ENCODE data around the gene UGT3A2.

Gene UGT3A2

GRCh38 chr5:36045895-36046294 is 20.8 kb downstream of the UGT3A2 start:
- no peak overlapping the region for H3K4me3 ChIP-seq (ENCODE audit: low read length in 2 of 2)
- no peak overlapping the region for H2BK15ac ChIP-seq (ENCODE audit: low read length)
- H2AFZ ChIP-seq (ENCODE audit: low read length): no peak overlapping the region
- no peaks in the 10 kb centered on the region for H3K36me3 ChIP-seq (replicated peaks in 1 of 2; ENCODE audit: control insufficient read depth in 2 of 2, insufficient read depth in 2 of 2, low read length in 2 of 2)
- no peak overlapping the region for H2AK5ac ChIP-seq (ENCODE audit: low read depth, low read length)
- H3K4ac ChIP-seq (ENCODE audit: low read length): no peak overlapping the region
- H3K27me3 ChIP-seq (ENCODE audit: control insufficient read depth in 3 of 3, insufficient read depth in 3 of 3, low read depth in 1 of 3, low read length in 3 of 3): no peaks in the 10 kb centered on the region
- peaks cover 0 to 2% of the 10 kb centered on the region in 2 donors for H3K4me1 ChIP-seq (ENCODE audit: control insufficient read depth in 2 of 2, insufficient read depth in 1 of 2, low read depth in 1 of 2, low read length in 2 of 2)
- no peak for DNase-seq (ENCODE audit: low spot score)
- no peak overlapping the region for H2BK5ac ChIP-seq (ENCODE audit: low read length)
- no peak overlapping the region for H3K27ac ChIP-seq (replicated peaks; ENCODE audit: low read length)
- H3K14ac ChIP-seq (ENCODE audit: low read length): no peak overlapping the region
- no peak overlapping the region for H4K91ac ChIP-seq (ENCODE audit: low read depth, low read length, poor library complexity)
- H2BK12ac ChIP-seq (ENCODE audit: low read length): no peak overlapping the region
- no peak overlapping the region for H3K9ac ChIP-seq (ENCODE audit: low read depth, low read length, poor library complexity)
- H3K79me1 ChIP-seq (ENCODE audit: low read depth, low read length): peaks cover 2% of the 10 kb centered on the region
- H3K9me3 ChIP-seq (replicated peaks in 1 of 2; ENCODE audit: control insufficient read depth in 2 of 2, insufficient read depth in 1 of 2, low read depth in 1 of 2, low read length in 2 of 2): no peaks in the 10 kb centered on the region
- no peak overlapping the region for H2BK120ac ChIP-seq (ENCODE audit: low read depth, low read length)
- no peak overlapping the region for H3K23ac ChIP-seq (ENCODE audit: low read depth, low read length, poor library complexity)
- no peak overlapping the region for H4K8ac ChIP-seq (ENCODE audit: low read depth, low read length)
- no peak overlapping the region for H3K4me2 ChIP-seq (ENCODE audit: insufficient read depth, low read length, poor library complexity, severe bottlenecking)
- no CpG with 5 or more reads among the region's 3 CpGs for WGBS, 2 donors (ENCODE audit: extremely low coverage in 2 of 2, insufficient read length in 2 of 2, insufficient replicate concordance in 1 of 2)
- H3K18ac ChIP-seq (ENCODE audit: low read length): no peak overlapping the region

GRCh38 chr5:36041537-36041845 is 25.2 kb downstream of the UGT3A2 start:
- no peak overlapping the region for H3K27ac ChIP-seq (replicated peaks; ENCODE audit: low read length)
- no peak for DNase-seq (ENCODE audit: low spot score)
- no peaks in the 10 kb centered on the region for H3K4me1 ChIP-seq (ENCODE audit: control insufficient read depth in 2 of 2, insufficient read depth in 1 of 2, low read depth in 1 of 2, low read length in 2 of 2)
- no peak overlapping the region for H2BK120ac ChIP-seq (ENCODE audit: low read depth, low read length)
- no peak overlapping the region for H3K14ac ChIP-seq (ENCODE audit: low read length)
- H3K23ac ChIP-seq (ENCODE audit: low read depth, low read length, poor library complexity): no peak overlapping the region
- H3K9me3 ChIP-seq (replicated peaks in 1 of 2; ENCODE audit: control insufficient read depth in 2 of 2, insufficient read depth in 1 of 2, low read depth in 1 of 2, low read length in 2 of 2): no peaks in the 10 kb centered on the region
- H3K4me2 ChIP-seq (ENCODE audit: insufficient read depth, low read length, poor library complexity, severe bottlenecking): no peak overlapping the region
- H2BK5ac ChIP-seq (ENCODE audit: low read length): no peak overlapping the region
- H3K4ac ChIP-seq (ENCODE audit: low read length): no peak overlapping the region
- H3K36me3 ChIP-seq (replicated peaks in 1 of 2; ENCODE audit: control insufficient read depth in 2 of 2, insufficient read depth in 2 of 2, low read length in 2 of 2): no peaks in the 10 kb centered on the region
- no peak overlapping the region for H4K8ac ChIP-seq (ENCODE audit: low read depth, low read length)
- H3K27me3 ChIP-seq (ENCODE audit: control insufficient read depth in 3 of 3, insufficient read depth in 3 of 3, low read depth in 1 of 3, low read length in 3 of 3): no peaks in the 10 kb centered on the region
- no peak overlapping the region for H2BK15ac ChIP-seq (ENCODE audit: low read length)
- no peak overlapping the region for H3K9ac ChIP-seq (ENCODE audit: low read depth, low read length, poor library complexity)
- no peak overlapping the region for H2BK12ac ChIP-seq (ENCODE audit: low read length)
- no peak overlapping the region for H2AK5ac ChIP-seq (ENCODE audit: low read depth, low read length)
- H2AFZ ChIP-seq (ENCODE audit: low read length): no peak overlapping the region
- no peak overlapping the region for H3K18ac ChIP-seq (ENCODE audit: low read length)
- H3K4me3 ChIP-seq (ENCODE audit: low read length in 2 of 2): no peak overlapping the region
- H4K91ac ChIP-seq (ENCODE audit: low read depth, low read length, poor library complexity): no peak overlapping the region
- no peaks in the 10 kb centered on the region for H3K79me1 ChIP-seq (ENCODE audit: low read depth, low read length)

- H2BK120ac ChIP-seq (ENCODE audit: low read depth, low read length): no peak overlapping the region
- no peak for DNase-seq (ENCODE audit: low spot score)
Measured at GRCh38 chr5:36040651-36041536, 25.8 kb downstream of the UGT3A2 start.

GRCh38 chr5:36035696-36036095 is 31.0 kb downstream of the UGT3A2 start:
- no peaks in the 10 kb centered on the region for H3K36me3 ChIP-seq (replicated peaks in 1 of 2; ENCODE audit: control insufficient read depth in 2 of 2, insufficient read depth in 2 of 2, low read length in 2 of 2)
- H2BK5ac ChIP-seq (ENCODE audit: low read length): no peak overlapping the region
- WGBS, 2 donors (ENCODE audit: extremely low coverage in 2 of 2, insufficient read length in 2 of 2, insufficient replicate concordance in 1 of 2): no CpG with 5 or more reads among the region's 13 CpGs
- H3K9me3 ChIP-seq (replicated peaks in 1 of 2; ENCODE audit: control insufficient read depth in 2 of 2, insufficient read depth in 1 of 2, low read depth in 1 of 2, low read length in 2 of 2): no peaks in the 10 kb centered on the region
- H3K9ac ChIP-seq (ENCODE audit: low read depth, low read length, poor library complexity): no peak overlapping the region
- no peak for DNase-seq (ENCODE audit: low spot score)
- H3K4ac ChIP-seq (ENCODE audit: low read length): no peak overlapping the region
- no peak overlapping the region for H3K4me2 ChIP-seq (ENCODE audit: insufficient read depth, low read length, poor library complexity, severe bottlenecking)
- H4K91ac ChIP-seq (ENCODE audit: low read depth, low read length, poor library complexity): no peak overlapping the region
- H3K79me1 ChIP-seq (ENCODE audit: low read depth, low read length): no peaks in the 10 kb centered on the region
- H3K4me1 ChIP-seq (ENCODE audit: control insufficient read depth in 2 of 2, insufficient read depth in 1 of 2, low read depth in 1 of 2, low read length in 2 of 2): no peaks in the 10 kb centered on the region
- no peak overlapping the region for H3K4me3 ChIP-seq (ENCODE audit: low read length in 2 of 2)
- H3K27ac ChIP-seq (replicated peaks; ENCODE audit: low read length): no peak overlapping the region
- no peak overlapping the region for H2BK12ac ChIP-seq (ENCODE audit: low read length)
- H4K8ac ChIP-seq (ENCODE audit: low read depth, low read length): no peak overlapping the region
- H3K14ac ChIP-seq (ENCODE audit: low read length): no peak overlapping the region
- no peak overlapping the region for H2BK15ac ChIP-seq (ENCODE audit: low read length)
- no peak overlapping the region for H2AFZ ChIP-seq (ENCODE audit: low read length)
- no peak overlapping the region for H3K18ac ChIP-seq (ENCODE audit: low read length)
- no peak overlapping the region for H2BK120ac ChIP-seq (ENCODE audit: low read depth, low read length)
- no peak overlapping the region for H2AK5ac ChIP-seq (ENCODE audit: low read depth, low read length)
- no peaks in the 10 kb centered on the region for H3K27me3 ChIP-seq (ENCODE audit: control insufficient read depth in 3 of 3, insufficient read depth in 3 of 3, low read depth in 1 of 3, low read length in 3 of 3)
- H3K23ac ChIP-seq (ENCODE audit: low read depth, low read length, poor library complexity): no peak overlapping the region

More at GRCh38 chr5:36040651-36041536, 25.8 kb downstream of the UGT3A2 start:
- Histone ChIP-seq H3K18ac (ENCODE audit: low read length) (no peak overlapping the region), H3K27ac (replicated peaks; ENCODE audit: low read length) (no peak overlapping the region), H2BK12ac (ENCODE audit: low read length) (no peak overlapping the region), H4K91ac (ENCODE audit: low read depth, low read length, poor library complexity) (no peak overlapping the region), H2AFZ (ENCODE audit: low read length) (no peak overlapping the region), H4K8ac (ENCODE audit: low read depth, low read length) (no peak overlapping the region), H2AK5ac (ENCODE audit: low read depth, low read length) (no peak overlapping the region), H3K9ac (ENCODE audit: low read depth, low read length, poor library complexity) (no peak overlapping the region), H3K9me3 (replicated peaks in 1 of 2; ENCODE audit: control insufficient read depth in 2 of 2, insufficient read depth in 1 of 2, low read depth in 1 of 2, low read length in 2 of 2) (no peaks in the 10 kb centered on the region), H3K27me3 (ENCODE audit: control insufficient read depth in 3 of 3, insufficient read depth in 3 of 3, low read depth in 1 of 3, low read length in 3 of 3) (no peaks in the 10 kb centered on the region), H3K36me3 (replicated peaks in 1 of 2; ENCODE audit: control insufficient read depth in 2 of 2, insufficient read depth in 2 of 2, low read length in 2 of 2) (no peaks in the 10 kb centered on the region), H3K14ac (ENCODE audit: low read length) (no peak overlapping the region), H3K23ac (ENCODE audit: low read depth, low read length, poor library complexity) (no peak overlapping the region), H2BK5ac (ENCODE audit: low read length) (no peak overlapping the region), H3K4me2 (ENCODE audit: insufficient read depth, low read length, poor library complexity, severe bottlenecking) (no peak overlapping the region), H3K79me1 (ENCODE audit: low read depth, low read length) (no peaks in the 10 kb centered on the region), H3K4ac (ENCODE audit: low read length) (no peak overlapping the region), H3K4me3 (ENCODE audit: low read length in 2 of 2) (no peak overlapping the region), H3K4me1 (ENCODE audit: control insufficient read depth in 2 of 2, insufficient read depth in 1 of 2, low read depth in 1 of 2, low read length in 2 of 2) (no peaks in the 10 kb centered on the region), H2BK15ac (ENCODE audit: low read length) (no peak overlapping the region)
- no CpG with 5 or more reads among the region's 3 CpGs for WGBS, 2 donors (ENCODE audit: extremely low coverage in 2 of 2, insufficient read length in 2 of 2, insufficient replicate concordance in 1 of 2)

Measured in neuronal stem cell (in vitro differentiated cells).